Bronchial epithelial cell (primary cell): ENCODE results near the gene SPOCD1. TPM values are rescaled to one million over a fixed set of nuclear protein-coding genes. Genes with fewer than 3 reads are reported as not detected.
"Not testable (repeated sequence)": the region's sequence is repeated elsewhere in the genome, so short reads cannot be mapped to it uniquely, and the experiment has no call there.

Source experiments
- DNase-seq: peaks from one replicate; pipeline ENCODE4 v3.0.0-alpha.2; 2010; ENCODE audit warnings: low read depth
- FAIRE-seq: peaks from 2 replicates; lab custom pipeline; 2011; peaks lifted over from hg19 to GRCh38; lab: Jason Lieb, UNC
- H3K27me3 ChIP-seq: 2 replicates; pipeline ENCODE4 v1.5.1; 2011; ENCODE audit warnings: low read length; ENCODE audit not compliant: control insufficient read depth, insufficient read depth
- H3K36me3 ChIP-seq: 2 replicates; pipeline ENCODE4 v1.5.1; 2011; ENCODE audit warnings: low read length; ENCODE audit not compliant: control insufficient read depth, insufficient read depth
- H3K4me3 ChIP-seq: 2 replicates; pipeline ENCODE4 v1.5.1; 2011; ENCODE audit warnings: mild to moderate bottlenecking, low read depth, low read length, control low read depth
- CTCF ChIP-seq: IDR thresholded peaks from 2 replicates; pipeline ENCODE4 v1.5.1; 2011; ENCODE audit warnings: mild to moderate bottlenecking, moderate library complexity, low read length, control low read depth, inconsistent platforms; ENCODE audit not compliant: insufficient read depth, severe bottlenecking
- total RNA-seq: library from RNA; depleted of rRNA; stranded (reverse); fragments of >200 nt; gene quantifications from 2 replicates; pipeline ENCODE4 v1.2.1, GENCODE V29; 2014

SPOCD1 gene
- total RNA-seq, 1 donor from 2014 or later = 1.1 TPM

GRCh38 chr1:31830065-31830464 lies 14.2 kb upstream of the SPOCD1 start:
- no peak overlapping the region for H3K4me3 ChIP-seq
- H3K36me3 ChIP-seq = no peaks in the 10 kb centered on the region
- no peak for TF ChIP-seq CTCF
- peaks cover 2% of the 10 kb centered on the region for H3K27me3 ChIP-seq
- FAIRE-seq = no peak
- DNase-seq = no peak

- Histone ChIP-seq H3K27me3 (peaks cover 2% of the 10 kb centered on the region), H3K4me3 (no peak overlapping the region), H3K36me3 (no peaks in the 10 kb centered on the region)
- DNase-seq (no peak), FAIRE-seq (no peak)
- TF ChIP-seq CTCF = no peak
Measured at GRCh38 chr1:31828926-31829690, 13.3 kb upstream of the SPOCD1 start.

GRCh38 chr1:31828341-31828740 lies 12.5 kb upstream of the SPOCD1 start:
- H3K27me3 ChIP-seq = peaks cover 2% of the 10 kb centered on the region
- no peak for TF ChIP-seq CTCF
- no peak overlapping the region for H3K4me3 ChIP-seq
- DNase-seq = no peak
- H3K36me3 ChIP-seq = no peaks in the 10 kb centered on the region
- no peak for FAIRE-seq

- no peak overlapping the region for H3K4me3 ChIP-seq
- TF ChIP-seq CTCF = no peak
- FAIRE-seq = no peak
Measured at GRCh38 chr1:31823780-31824179, 8.0 kb upstream of the SPOCD1 start.

GRCh38 chr1:31822766-31823165 lies 6.9 kb upstream of the SPOCD1 start:
- FAIRE-seq (no peak), DNase-seq (no peak)
- Histone ChIP-seq H3K4me3 (no peak overlapping the region), H3K36me3 (no peaks in the 10 kb centered on the region), H3K27me3 (no peaks in the 10 kb centered on the region)
- no peak for TF ChIP-seq CTCF

More at GRCh38 chr1:31823780-31824179, 8.0 kb upstream of the SPOCD1 start:
- DNase-seq = no peak
- Histone ChIP-seq H3K36me3 (no peaks in the 10 kb centered on the region), H3K27me3 (no peaks in the 10 kb centered on the region)

- H3K4me3 ChIP-seq, FAIRE-seq, DNase-seq, H3K36me3 ChIP-seq, H3K27me3 ChIP-seq: not testable (repeated sequence)
Measured at GRCh38 chr1:31820196-31820595, 4.4 kb upstream of the SPOCD1 start.
